Heart left ventricle (tissue), 16 donors: ENCODE measurements around the gene LRPAP1. TPM values are rescaled to one million over a fixed set of nuclear protein-coding genes. Genes with fewer than 3 reads are reported as not detected.

Source experiments
- ATAC-seq, 4 donors: fragments of 200-7000 bp; cut with Tn5 transposase; one replicate each; pipeline ENCODE4 v1.9.1; 2020 to 2022; ENCODE audit warnings: moderate library complexity in 4 of 4, mild to moderate bottlenecking in 3 of 4, moderate number of reproducible peaks in 1 of 4
- DNase-seq, 5 donors: peaks; one replicate each; pipeline ENCODE4 v3.0.0-alpha.2; 2020
- H3K27ac ChIP-seq, 12 donors: fragments of 200-600 bp; sonication (generic) in 4 of 12; one replicate each; pipeline versions ENCODE4 v1.5.0 to v1.8.0; 2016 to 2022; ENCODE audit warnings: mild to moderate bottlenecking in 2 of 12
- H3K27me3 ChIP-seq, 9 donors: fragments of 200-600 bp; sonication (generic) in 2 of 9; one replicate each; pipeline versions ENCODE4 v1.5.1 to v1.8.0; 2016 to 2022; ENCODE audit warnings: mild to moderate bottlenecking in 3 of 9
- H3K36me3 ChIP-seq, 9 donors: fragments of 200-600 bp; sonication (generic) in 2 of 9; one replicate each; pipeline versions ENCODE4 v1.5.0 to v1.8.0; 2018 to 2022; ENCODE audit warnings: mild to moderate bottlenecking in 2 of 9
- H3K4me1 ChIP-seq, 12 donors: fragments of 200-600 bp; sonication (generic) in 4 of 12; one replicate each; pipeline versions ENCODE4 v1.5.0 to v1.8.0; 2016 to 2022; ENCODE audit warnings: mild to moderate bottlenecking in 3 of 12
- H3K4me3 ChIP-seq, 12 donors: fragments of 200-600 bp; sonication (generic) in 4 of 12; one replicate each; pipeline versions ENCODE4 v1.5.0 to v1.8.0; 2017 to 2022; ENCODE audit warnings: mild to moderate bottlenecking in 9 of 12, moderate library complexity in 4 of 12
- H3K9me3 ChIP-seq, 12 donors: fragments of 200-600 bp; sonication (generic) in 4 of 12; one replicate each; pipeline versions ENCODE4 v1.5.0 to v1.8.0; 2016 to 2022; ENCODE audit warnings: mild to moderate bottlenecking in 1 of 12
- POLR2A ChIP-seq, 2 donors: fragments of 450-650 bp; IDR thresholded peaks; one replicate each; pipeline ENCODE4 v1.6.1; 2017; ENCODE audit warnings: antibody characterized with exemption in 2 of 2, mild to moderate bottlenecking in 2 of 2, moderate library complexity in 2 of 2
- WGBS, 4 donors: extraction: QIAGEN DNeasy Blood & Tissue Kit in 2 of 4; methylation state at CpG; one replicate each; pipeline versions ENCODE4 v1.1.5 to v1.1.7; 2013 to 2018; 5-methylcytosine and 5-hydroxymethylcytosine counted together
- intact Hi-C, 10 donors: fragments of 100-400 bp; cut with DNase I; formaldehyde crosslinking; loops; one replicate each; pipeline versions ENCODE4 v1.11.1 to v1.14.2; 2022
- polyA plus RNA-seq, 2 donors: library from polyadenylated mRNA; stranded (reverse); fragments of 200-250 nt; gene quantifications; one replicate each; pipeline ENCODE4 v1.2.3, GENCODE V29; 2013
- total RNA-seq, 9 donors: library from RNA; depleted of rRNA in 2 of 9; stranded (reverse); fragments of >200 nt in 2 of 9; fragmentation: NEBNext Ultra II Directional in 3 of 9; extraction: Animal tissue kit (Norgen Biotek cat#: 25700) in 3 of 9; gene quantifications; one replicate each; pipeline versions ENCODE4 v1.1.0 to v1.2.4, GENCODE V29; 2016 to 2023
- TF ChIP-seq, protein P1 (sequence below), 12 donors: fragments of 200-600 bp; sonication (generic) in 4 of 12; IDR thresholded peaks; one replicate each; pipeline versions ENCODE4 v1.5.0 to v1.8.0; 2018 to 2022; ENCODE audit warnings: antibody characterized with exemption in 12 of 12, mild to moderate bottlenecking in 5 of 12
- donor health status: ischemic (EF 13 %, LVEDD 7.1; RV severe dilation, severe dysfunction).
- donor health status: healthy with polysubstance abuse.
- donor health status: DM: no; HTN: yes; CAD: no.
- donor health status: DM: no; HTN: no; CAD: no.
- donor health status: ischemic (EF 25% LVEDD 6.9; RV normal size, moderate dysfunction).
- donor health status: ischemic (EF 25% LVEDD 5.7; RV mildly dilated, moderate dysfunction).
- donor health status: healthy.
- donor health status: DM: yes; HTN: yes; CAD: no.
- donor health status: ischemic (EF 35%, LVEDD 5.7; RV mildly dilated, moderate dysfunction).
- donor health status: nonischemic (EF 11% LVEDD 7.7; RV severe dilation, severe dysfunction).
- donor health status: DM: yes; HTN: yes; CAD: no.
- donor health status: PGD.
- donor health status: ischemic (EF 29% LVEDD 5.4; RV normal size, mild dysfunction).
- donor health status: nonischemic (EF 23%, LVEDD 6.1; RV moderate dilation, normal function).

The LRPAP1 gene
- total and polyA plus RNA-seq, 11 donors: 105 to 389 (median 283) TPM

GRCh38 chr4:3465698-3466671, 66.2 kb downstream of the LRPAP1 start:
- H3K4me1 ChIP-seq: peaks cover 0 to 78% (median 18%) of the 10 kb centered on the region in 12 donors
- H3K36me3 ChIP-seq: no peaks in the 10 kb centered on the region
- intact Hi-C loops: no loop called here
- peak overlapping the region in 7 of 12 donors; percentile 2 to 80 (median 22) for H3K4me3 ChIP-seq
- peaks cover 0 to 24% (median 9%) of the 10 kb centered on the region in 9 donors for H3K27me3 ChIP-seq
- H3K27ac ChIP-seq: peak overlapping the region; percentile 47 to 98 (median 88)
- H3K9me3 ChIP-seq: no peaks in the 10 kb centered on the region
- TF ChIP-seq, protein P1, sequence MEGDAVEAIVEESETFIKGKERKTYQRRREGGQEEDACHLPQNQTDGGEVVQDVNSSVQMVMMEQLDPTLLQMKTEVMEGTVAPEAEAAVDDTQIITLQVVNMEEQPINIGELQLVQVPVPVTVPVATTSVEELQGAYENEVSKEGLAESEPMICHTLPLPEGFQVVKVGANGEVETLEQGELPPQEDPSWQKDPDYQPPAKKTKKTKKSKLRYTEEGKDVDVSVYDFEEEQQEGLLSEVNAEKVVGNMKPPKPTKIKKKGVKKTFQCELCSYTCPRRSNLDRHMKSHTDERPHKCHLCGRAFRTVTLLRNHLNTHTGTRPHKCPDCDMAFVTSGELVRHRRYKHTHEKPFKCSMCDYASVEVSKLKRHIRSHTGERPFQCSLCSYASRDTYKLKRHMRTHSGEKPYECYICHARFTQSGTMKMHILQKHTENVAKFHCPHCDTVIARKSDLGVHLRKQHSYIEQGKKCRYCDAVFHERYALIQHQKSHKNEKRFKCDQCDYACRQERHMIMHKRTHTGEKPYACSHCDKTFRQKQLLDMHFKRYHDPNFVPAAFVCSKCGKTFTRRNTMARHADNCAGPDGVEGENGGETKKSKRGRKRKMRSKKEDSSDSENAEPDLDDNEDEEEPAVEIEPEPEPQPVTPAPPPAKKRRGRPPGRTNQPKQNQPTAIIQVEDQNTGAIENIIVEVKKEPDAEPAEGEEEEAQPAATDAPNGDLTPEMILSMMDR (IDR thresholded peaks at IDR 0.05): peak in 11 of 12 donors; percentile 14 to 59 (median 31)
- no peak for TF ChIP-seq POLR2A (IDR thresholded peaks at IDR 0.05)
- ATAC-seq (peak in 3 of 4 donors; percentile 23 to 47 (median 35)), DNase-seq (peak in 3 of 5 donors; percentile 54 to 77 (median 60))
- WGBS, 4 donors: 44 to 72% (median 46%) methylated on average over 8 to 41 of the region's 41 CpGs

GRCh38 chr4:3464911-3465697, 67.1 kb downstream of the LRPAP1 start:
- Histone ChIP-seq H3K4me3 (peak overlapping the region in 8 of 12 donors; percentile 50 to 80 (median 66)), H3K4me1 (peaks cover 0 to 71% (median 18%) of the 10 kb centered on the region in 12 donors), H3K27ac (peak overlapping the region in 11 of 12 donors; percentile 43 to 98 (median 90)), H3K36me3 (no peaks in the 10 kb centered on the region), H3K9me3 (no peaks in the 10 kb centered on the region), H3K27me3 (peaks cover 0 to 24% (median 9%) of the 10 kb centered on the region in 9 donors)
- DNase-seq: peak in 2 of 5 donors; percentile 25 to 54
- TF ChIP-seq, protein P1 (IDR thresholded peaks at IDR 0.05): no peak
- no peak for TF ChIP-seq POLR2A (IDR thresholded peaks at IDR 0.05)
- WGBS, 4 donors: 73 to 76% (median 75%) methylated on average over 21 of the region's 21 CpGs
- no peak for ATAC-seq
- intact Hi-C loops: no loop called here

- peak overlapping the region in 11 of 12 donors; percentile 64 to 98 (median 90) for H3K27ac ChIP-seq
- 56 to 77% (median 62%) methylated on average over 5 to 15 of the region's 15 CpGs for WGBS, 4 donors
- ATAC-seq (no peak), DNase-seq (peak in 1 of 5 donors; percentile 46)
- no peaks in the 10 kb centered on the region for H3K9me3 ChIP-seq
- intact Hi-C loops: no loop called here
- H3K36me3 ChIP-seq: no peaks in the 10 kb centered on the region
- peak overlapping the region; percentile 50 to 80 (median 64) for H3K4me3 ChIP-seq
- TF ChIP-seq POLR2A (IDR thresholded peaks at IDR 0.05): no peak
- TF ChIP-seq, protein P1 (IDR thresholded peaks at IDR 0.05): no peak
- H3K27me3 ChIP-seq: peaks cover 0 to 24% (median 9%) of the 10 kb centered on the region in 9 donors
- peaks cover 0 to 64% (median 16%) of the 10 kb centered on the region in 12 donors for H3K4me1 ChIP-seq
Observed at GRCh38 chr4:3464349-3464905, 67.8 kb downstream of the LRPAP1 start.
